Embryonic facial prominence (tissue), 1 donor: ENCODE results near the gene CFAP53.
"Not testable (repeated sequence)": the region's sequence is repeated elsewhere in the genome, so short reads cannot be mapped to it uniquely, and the experiment has no call there.

Experiments
- DNase-seq: peaks from one replicate; pipeline ENCODE4 v3.0.0-alpha.2; 2016; ENCODE audit errors: extremely low spot score

Gene CFAP53

DNA sequence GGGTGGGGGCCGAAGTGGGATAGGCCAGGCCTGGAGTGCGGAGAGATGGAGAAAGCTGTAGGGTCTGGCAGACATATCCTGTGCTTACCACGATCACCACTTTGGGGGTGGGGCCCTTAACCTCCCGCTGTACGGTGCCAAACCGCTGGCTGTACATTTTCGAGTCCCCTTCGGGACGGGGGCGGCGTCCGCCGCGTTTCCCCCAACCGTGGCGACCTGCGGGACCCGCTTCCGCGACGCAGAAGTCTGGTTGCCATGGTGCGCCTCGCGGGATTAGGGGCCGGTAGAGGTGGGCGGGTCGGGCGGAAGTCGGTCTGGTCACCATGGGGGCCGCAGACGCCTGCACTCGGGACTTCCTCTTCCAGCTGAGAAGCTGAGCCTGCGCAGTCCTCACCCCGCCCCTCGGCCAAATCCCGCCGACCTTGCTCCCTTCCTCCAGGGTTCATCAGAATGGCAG, at the start of gene CFAP53:
Gene CFAP53, minus strand, starts transcription at position 248 of the 457 bp plus-strand sequence. Its CDS starts 91 bp downstream, at position 157.
- DNase-seq = peak; percentile 66

DNA sequence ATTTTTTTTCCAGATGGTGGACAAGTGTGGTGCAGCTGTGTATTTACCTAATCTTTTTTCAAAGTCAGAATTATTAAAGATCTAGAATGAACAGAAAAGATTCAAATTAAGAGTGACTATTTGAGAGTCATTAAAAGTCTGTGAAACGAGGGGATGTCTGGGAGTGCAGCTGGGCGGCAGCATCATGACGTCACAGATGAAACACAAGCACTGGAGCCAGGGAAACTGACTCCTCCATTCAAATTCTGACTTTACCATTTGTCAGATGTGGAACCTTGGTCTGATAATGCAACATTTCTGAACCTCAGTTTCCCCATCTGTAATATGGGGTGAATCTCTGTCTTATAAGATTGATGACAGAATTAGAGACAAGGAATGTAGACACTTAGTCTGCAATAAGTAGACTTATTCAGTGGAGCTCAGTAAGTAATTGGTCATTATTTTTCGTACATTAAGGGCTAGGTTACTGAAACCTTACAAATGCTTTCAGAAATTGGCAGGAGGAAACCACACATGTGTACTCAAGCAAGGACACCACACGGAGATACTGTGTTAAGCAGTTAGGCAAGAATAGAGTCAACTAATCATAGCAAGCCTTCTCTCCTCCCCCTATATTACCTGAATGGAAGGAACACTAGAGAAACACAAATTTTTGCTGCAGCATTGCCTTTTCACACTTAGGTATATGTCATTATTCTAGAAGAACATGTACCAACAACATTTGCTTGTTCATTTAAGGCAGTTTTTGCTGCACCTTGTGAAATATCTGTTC, 49.0 kb upstream of the CFAP53 start:
- DNase-seq = no peak

- no peak for DNase-seq
Observed at GRCh38 chr18:50313873-50314460, 47.7 kb upstream of the CFAP53 start.

GRCh38 chr18:50313031-50313607, 46.8 kb upstream of the CFAP53 start:
- no peak for DNase-seq

- no peak for DNase-seq
Observed at GRCh38 chr18:50312296-50313030, 46.2 kb upstream of the CFAP53 start.

DNA sequence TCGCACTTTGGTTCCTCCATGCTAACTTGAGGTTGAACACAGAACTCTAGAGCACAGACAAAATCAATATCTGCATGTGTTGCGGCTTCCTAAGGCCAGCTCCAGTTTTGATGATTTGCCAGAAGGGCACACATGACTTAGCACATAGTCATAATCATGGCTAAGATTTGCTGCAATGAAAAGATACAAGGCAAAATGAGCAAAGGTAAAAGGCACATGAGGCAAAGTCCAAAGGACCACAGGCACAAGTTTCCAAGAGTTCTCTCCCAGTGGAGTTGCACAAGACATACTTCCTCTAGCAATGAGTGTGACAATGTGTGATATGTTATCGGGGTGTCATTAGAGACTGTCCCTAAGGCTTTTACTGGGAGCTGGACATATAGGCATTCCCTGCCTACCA, 45.4 kb upstream of the CFAP53 start:
- DNase-seq = no peak

DNA sequence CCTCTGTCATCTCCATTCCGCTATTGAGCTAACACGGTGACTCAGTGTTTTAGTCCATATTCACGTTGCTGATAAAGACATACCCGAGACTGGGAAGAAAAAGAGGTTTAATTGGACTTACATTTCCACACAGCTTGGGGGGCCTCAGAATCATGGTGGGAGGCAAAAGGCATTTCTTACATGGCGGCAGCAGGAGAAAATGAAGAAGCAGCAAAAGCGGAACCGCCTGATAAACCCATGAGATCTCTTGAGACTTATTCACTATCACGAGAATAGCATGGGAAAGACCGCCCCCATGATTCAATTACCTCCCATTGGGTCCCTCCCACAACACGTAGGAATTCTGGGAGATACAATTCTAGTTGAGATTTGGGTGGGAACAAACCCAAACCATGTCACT, 43.8 kb upstream of the CFAP53 start:
- DNase-seq = no peak

DNA sequence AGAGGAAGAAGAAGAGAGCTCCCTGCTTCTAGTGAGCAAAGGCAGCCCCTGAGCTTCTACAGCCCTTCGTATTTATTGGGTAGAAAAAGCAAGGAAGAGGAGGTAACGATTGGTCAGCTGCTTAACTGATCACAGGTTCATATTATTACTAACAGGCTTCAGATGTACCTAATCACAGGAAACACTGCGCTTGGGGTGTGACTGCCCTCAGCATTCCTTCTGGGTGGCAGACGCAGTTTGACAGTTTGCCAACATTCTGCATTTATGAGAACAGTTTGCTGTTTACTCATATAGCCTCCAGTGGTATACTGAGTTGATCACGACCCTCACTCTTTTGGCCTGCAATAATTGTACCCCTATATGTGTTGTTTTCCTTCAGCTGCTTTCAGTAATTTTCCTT, 42.6 kb upstream of the CFAP53 start:
- not testable (repeated sequence) for DNase-seq

DNA sequence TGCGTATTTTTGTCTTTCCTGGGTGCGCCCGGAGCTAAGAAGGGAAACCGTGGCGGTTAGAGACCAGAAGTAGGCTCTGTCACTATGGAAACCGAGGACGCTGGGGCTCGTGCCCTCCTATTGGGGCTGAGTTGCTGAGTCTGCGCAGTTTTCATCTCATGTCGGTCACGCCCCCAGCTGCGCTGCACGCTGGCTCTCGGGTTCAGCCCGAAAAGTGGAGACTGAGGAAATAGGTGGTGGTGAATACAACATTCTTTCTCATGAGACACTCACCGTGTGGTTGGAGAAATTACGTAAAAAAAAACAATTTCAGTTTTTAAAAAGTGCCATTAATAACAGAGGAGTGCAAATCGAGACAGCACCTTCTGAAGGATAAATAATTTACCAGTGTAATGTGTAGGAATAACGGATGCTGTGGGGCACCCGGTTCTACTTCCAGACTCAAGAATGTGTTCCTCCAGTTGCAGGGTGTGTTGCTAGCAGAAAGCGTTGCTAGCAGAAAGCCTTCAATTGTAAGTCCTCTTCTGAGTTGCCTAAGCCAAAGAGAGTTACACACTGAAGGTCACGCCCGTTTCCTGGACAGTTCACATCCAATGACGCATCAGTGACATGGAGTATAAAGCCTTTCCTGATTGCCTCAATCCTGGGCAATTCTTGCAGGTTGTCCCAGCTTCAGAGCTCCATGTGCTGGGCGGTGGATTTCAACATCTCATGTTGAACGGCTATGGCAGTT, 41.6 kb upstream of the CFAP53 start:
- peak; percentile 76 for DNase-seq

GRCh38 chr18:50307400-50307737, 41.1 kb upstream of the CFAP53 start:
- no peak for DNase-seq

- no peak for DNase-seq
Observed at GRCh38 chr18:50306944-50307343, 40.6 kb upstream of the CFAP53 start.

- DNase-seq = no peak
Observed at GRCh38 chr18:50301074-50301473, 34.8 kb upstream of the CFAP53 start.

DNA sequence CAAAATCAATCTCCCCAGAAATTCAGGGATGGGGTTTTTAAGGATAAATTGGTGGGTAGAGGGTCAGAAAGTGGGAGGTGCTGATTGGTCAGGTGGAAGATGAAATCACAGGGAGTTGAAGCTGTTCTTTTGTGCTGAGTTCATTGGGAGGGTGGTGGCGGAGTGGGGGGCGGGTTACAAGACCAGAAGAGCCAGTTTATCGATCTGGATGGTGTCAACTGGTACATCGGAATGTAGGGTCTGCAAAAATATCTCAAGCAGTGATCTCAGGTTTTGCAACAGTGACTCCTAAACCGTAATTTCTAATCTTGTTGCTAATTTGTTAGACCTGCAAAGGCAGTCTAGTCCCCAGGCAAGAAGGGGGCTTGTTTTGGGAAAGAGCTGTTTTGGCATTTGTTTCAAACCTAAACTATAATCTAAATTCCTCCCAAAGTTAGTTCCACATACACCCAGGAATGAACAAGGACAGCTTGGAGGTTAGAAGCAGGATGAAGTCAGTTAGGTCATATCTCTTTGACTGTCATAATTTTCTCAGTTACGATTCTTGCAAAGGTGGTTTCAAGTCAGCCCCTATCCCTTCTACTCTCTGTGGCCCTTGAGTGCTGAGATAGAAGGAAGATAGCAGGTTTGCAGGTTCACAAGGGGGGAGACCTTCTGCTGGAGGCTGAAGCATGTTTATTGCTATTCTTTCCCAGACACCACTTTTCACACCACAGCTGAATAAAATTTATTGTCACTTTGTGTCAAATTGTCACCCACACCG, 33.5 kb upstream of the CFAP53 start:
- DNase-seq = no peak

GRCh38 chr18:50298443-50299284, 32.4 kb upstream of the CFAP53 start:
- DNase-seq = no peak

GRCh38 chr18:50297621-50298442, 31.5 kb upstream of the CFAP53 start:
- no peak for DNase-seq

GRCh38 chr18:50293039-50293438, 26.7 kb upstream of the CFAP53 start:
- no peak for DNase-seq

GRCh38 chr18:50289108-50289443, 22.8 kb upstream of the CFAP53 start:
- no peak for DNase-seq

DNA sequence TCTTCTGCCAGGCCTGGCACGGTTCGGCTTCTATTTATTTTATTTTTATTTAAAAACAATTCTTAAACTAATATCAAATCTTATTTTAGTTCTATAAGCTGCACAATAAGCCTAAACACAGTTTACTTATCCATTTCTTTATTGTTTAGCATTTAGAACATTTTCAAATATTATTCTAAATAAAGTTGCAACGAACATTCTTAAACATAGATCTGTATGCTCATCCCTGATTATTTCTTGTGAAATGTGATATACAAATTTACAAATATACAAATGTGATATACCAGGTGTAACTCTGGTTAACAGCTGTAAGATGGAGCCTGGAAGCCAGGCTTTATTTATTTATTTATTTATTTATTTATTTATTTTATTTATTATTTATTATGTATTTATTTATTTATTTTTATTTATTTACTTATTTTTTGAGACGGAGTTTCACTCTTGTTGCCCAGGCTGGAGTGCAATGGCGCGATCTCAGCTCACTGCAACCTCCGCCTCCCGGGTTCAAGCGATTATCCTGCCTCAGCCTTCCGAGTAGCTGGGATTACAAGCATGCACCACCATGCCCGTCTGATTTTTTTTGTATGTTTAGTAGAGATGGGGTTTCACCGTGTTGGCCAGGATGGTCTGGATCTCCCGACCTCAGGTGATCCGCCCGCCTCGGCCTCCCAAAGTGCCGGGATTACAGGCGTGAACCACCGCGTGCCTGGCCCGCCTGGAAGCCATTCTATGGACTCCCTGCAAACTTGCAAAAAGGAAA, 22.2 kb upstream of the CFAP53 start:
- not testable (repeated sequence) for DNase-seq
